Globus pallidus (tissue), 1 donor: ENCODE results near the gene CFAP97D1.

ENCODE experiments used
- DNase-seq: peaks from one replicate; pipeline ENCODE4 v3.0.0-alpha.2; 2015; ENCODE audit warnings: low spot score

CFAP97D1 gene

GRCh38 chr17:43827596-43827995 lies 47.4 kb downstream of the CFAP97D1 start:
- DNase-seq, result no peak

DNA sequence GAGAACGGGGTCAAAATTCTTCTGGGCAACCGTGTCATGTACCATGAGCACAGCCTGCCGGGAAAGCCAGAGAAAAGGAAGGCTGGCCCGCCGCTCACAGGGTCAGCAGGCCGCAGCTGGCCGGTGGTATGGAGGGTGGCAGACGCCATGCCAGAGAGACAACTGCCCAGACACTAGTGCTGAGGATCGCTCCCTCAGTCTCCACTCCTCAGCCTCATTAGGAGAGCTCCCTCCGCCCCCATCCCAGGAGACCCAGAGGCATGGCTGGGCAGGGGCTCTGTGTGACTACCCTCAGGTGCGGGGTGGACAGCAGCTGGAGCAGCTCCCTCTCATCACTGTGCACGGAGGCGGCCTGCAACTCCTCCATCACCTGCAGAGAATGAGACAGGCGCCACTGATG lies 49.5 kb downstream of the CFAP97D1 start:
- no peak for DNase-seq

GRCh38 chr17:43830510-43831140 lies 50.4 kb downstream of the CFAP97D1 start:
- DNase-seq, result no peak

DNA sequence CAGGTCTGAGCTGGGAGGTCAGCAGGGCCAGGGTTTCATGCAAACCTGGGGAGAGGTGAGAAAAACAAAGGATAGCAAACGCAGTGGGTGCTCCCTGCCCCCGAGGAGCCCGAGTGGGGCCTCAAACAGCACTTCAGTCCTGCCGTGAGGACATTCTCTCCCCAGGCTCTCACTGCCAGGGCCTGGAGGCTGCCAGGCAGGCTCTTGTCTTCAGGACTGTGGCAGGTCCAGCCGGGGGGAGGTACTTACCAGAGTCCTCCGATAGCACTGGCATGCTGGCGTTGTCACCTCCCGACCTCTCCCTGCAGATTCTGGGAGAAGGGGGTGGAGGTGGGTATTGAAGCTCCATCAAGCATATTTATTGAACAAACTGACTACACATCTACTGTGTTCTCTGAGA lies 51.4 kb downstream of the CFAP97D1 start:
- DNase-seq, result no peak

DNA sequence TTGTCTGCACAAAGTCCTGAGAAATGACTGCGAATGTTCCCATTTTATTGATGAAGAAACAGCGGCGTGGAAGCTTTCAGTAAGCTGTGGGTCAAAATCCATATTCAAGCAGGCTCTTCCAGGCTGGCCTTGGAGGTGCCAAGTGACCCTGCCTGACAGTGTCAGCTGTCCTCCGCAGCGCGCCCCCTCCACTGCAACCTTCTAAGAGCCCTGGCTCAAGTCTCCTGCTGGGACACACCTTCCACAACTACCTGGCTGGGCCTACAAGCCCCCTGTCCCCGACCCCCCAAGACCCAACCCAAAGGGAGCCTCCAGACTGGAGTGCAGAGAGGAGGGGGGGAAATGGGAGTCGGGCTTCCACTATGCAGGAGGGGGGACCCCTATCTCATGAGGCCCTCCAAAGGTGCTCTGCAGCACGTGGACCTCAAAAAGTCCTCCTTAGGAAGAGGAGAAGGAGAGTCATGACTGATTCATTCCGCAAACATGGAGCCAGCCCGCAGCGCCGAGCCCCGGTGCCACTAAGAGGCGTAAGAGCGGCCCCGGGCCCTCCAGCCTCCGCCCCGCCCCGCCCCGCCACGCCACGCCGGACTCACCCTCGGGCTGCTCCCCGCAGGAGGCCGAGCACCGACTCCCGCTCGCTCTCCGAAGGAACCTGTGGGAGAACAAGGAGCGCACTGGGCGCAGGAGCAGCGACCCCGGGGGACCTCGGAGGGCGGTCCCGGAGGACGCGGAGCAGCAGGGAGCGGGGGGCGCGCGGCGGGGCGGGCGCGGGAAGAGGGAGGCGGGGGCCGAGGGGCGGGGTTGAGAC lies 52.1 kb downstream of the CFAP97D1 start:
- peak; percentile 7 for DNase-seq

DNA sequence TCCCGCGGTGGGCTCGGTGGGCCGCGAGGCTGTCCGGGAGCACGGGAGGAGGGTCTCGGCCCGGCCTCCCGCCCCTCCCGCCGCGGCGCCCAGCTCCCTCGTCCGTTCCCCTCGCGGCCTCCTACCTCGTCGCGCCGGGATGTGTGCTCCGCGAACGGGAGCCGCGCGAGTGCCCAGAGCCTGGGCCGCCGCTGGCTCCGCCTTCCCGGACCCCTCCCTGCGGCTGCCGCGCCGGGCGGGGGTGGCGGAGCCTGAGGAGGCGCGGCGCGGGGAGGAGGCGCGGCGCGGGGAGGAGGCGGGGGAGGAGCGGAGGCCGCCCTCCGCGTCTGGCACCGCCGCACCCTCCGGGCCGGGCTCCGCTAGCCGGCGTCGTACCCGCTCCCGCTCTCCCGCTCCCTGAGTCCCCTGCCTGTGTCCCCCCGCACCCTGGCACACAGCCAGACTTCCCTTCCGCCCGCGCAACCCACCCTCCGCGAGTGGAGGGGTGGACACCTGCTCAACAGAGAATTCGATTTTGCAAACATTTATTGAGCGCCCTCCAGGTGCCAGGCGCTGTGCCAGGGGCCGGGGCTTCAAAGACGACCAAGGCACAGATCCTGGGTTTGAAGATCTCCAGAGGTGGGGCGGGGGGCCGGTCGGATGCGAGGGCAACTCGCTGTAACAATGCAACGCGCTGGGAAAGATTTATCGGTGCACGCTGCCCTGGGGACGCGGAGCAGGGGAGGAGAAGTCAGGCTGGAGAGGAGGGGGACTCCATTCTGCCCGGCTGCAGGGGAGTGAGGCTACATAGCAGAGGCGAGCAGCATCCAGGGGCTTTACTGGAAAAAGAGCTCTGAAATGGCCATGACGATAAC lies 53.0 kb downstream of the CFAP97D1 start, which contains the start of gene MPP3:
TSS of gene MPP3 (minus strand) at position 171 of the 854 bp plus-strand sequence. CDS start 1,240 bp downstream, outside the sequence.
- DNase-seq, result peak; percentile 64

- DNase-seq, result no peak
Observed at GRCh38 chr17:43834106-43834505, 53.9 kb downstream of the CFAP97D1 start.
